GM13976 (cell line): Measurements from ENCODE around the gene NOLC1.

Source experiments
- DNase-seq: peaks from one replicate; pipeline ENCODE4 v3.0.0; 2012; ENCODE audit warnings: low spot score
- in situ Hi-C: fragments of 300-500 bp; cut with MboI; formaldehyde crosslinking; loops from one replicate; pipeline ENCODE4 v1.12.0; 2022; ENCODE audit warnings: low sequenced_read_pairs, mixed read lengths, inconsistent platforms; ENCODE audit not compliant: unreplicated experiment
- TF ChIP-seq, protein P1 (sequence below): IDR thresholded peaks from 2 replicates; pipeline ENCODE4 v1.5.1; 2012; ENCODE audit warnings: borderline replicate concordance, mild to moderate bottlenecking; ENCODE audit not compliant: insufficient read depth; ENCODE audit errors: extremely low read depth, missing control alignments, control extremely low read depth

Gene NOLC1

GRCh38 chr10:102117391-102118159 is 34.6 kb upstream of the NOLC1 start:
- TF ChIP-seq, protein P1, sequence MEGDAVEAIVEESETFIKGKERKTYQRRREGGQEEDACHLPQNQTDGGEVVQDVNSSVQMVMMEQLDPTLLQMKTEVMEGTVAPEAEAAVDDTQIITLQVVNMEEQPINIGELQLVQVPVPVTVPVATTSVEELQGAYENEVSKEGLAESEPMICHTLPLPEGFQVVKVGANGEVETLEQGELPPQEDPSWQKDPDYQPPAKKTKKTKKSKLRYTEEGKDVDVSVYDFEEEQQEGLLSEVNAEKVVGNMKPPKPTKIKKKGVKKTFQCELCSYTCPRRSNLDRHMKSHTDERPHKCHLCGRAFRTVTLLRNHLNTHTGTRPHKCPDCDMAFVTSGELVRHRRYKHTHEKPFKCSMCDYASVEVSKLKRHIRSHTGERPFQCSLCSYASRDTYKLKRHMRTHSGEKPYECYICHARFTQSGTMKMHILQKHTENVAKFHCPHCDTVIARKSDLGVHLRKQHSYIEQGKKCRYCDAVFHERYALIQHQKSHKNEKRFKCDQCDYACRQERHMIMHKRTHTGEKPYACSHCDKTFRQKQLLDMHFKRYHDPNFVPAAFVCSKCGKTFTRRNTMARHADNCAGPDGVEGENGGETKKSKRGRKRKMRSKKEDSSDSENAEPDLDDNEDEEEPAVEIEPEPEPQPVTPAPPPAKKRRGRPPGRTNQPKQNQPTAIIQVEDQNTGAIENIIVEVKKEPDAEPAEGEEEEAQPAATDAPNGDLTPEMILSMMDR: no peak
- in situ Hi-C loops: no loop called here
- DNase-seq: peak; percentile 69

DNA sequence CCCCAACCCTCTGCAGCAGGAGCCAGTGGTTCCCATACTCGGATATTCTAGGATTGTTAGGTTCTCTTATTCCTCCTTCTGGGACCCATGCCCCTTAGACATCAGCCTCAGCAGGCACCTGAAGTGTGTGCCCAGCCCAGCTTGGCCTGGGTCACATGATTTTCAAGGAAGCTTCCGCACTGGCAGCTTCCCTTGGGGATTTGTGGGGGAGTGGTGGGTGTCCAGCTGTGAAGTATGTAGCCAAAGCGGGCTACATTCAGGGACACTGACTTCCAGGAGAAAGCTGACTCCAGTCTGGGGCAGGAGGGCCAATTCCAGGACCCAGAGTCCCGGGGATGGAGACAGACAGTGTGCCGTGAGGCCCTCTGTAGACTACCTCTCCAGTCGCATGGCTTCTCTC is 33.3 kb upstream of the NOLC1 start:
- in situ Hi-C loops: no loop called here
- TF ChIP-seq, protein P1: no peak
- no peak for DNase-seq

GRCh38 chr10:102119417-102120141 is 32.6 kb upstream of the NOLC1 start:
- DNase-seq: peak; percentile 87
- in situ Hi-C loops: no loop called here
- TF ChIP-seq, protein P1: no peak

DNA sequence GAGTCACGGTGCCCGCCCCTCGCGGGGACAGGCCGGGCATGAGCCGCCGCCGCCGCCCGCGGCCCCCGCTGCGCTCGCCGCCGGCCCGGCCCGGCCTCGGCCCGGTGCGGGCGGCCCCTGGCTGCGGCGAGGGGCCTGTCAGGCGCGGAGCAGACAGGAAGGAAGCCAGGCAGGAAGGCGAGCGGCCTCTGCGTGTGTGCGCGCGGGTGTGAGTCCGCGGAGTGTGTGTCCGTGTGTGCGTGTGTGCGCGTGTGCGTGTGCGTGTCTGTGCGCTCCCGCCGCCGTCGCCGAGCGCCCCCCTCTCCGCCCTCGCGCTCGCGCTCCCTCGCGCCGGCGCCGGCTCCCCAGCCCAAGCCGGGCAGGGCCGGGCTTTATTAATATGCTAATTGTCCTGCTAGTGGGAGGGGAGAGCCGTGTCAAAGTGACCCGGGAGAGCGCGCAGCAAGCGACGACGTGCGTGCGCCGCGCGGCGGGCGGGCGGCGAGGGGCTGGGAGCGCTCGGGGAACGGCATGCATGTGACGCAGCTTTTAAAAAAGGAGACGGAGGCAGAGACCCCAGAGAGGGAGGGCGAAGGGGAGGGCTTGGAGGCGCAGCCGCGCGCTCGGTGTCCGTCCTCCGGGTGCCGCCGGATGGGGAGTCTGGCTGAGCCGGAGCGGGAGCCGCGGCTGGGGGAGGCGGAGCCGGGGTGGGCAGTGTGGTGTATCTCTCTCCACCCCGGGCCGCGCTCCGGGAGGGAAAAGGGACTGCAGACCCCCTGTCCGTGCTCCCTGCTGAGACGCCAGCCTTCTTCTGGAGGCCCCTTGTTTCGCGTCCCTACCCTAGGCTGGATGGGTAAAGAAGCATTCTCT is 31.8 kb upstream of the NOLC1 start, which contains the start of gene LDB1:
TSS of gene LDB1 (minus strand) at position 227 of the 849 bp plus-strand sequence. CDS start 258 bp downstream, outside the sequence.
- TF ChIP-seq, protein P1: peak; percentile 13
- in situ Hi-C loops: no loop called here
- peak; percentile 90 for DNase-seq

DNA sequence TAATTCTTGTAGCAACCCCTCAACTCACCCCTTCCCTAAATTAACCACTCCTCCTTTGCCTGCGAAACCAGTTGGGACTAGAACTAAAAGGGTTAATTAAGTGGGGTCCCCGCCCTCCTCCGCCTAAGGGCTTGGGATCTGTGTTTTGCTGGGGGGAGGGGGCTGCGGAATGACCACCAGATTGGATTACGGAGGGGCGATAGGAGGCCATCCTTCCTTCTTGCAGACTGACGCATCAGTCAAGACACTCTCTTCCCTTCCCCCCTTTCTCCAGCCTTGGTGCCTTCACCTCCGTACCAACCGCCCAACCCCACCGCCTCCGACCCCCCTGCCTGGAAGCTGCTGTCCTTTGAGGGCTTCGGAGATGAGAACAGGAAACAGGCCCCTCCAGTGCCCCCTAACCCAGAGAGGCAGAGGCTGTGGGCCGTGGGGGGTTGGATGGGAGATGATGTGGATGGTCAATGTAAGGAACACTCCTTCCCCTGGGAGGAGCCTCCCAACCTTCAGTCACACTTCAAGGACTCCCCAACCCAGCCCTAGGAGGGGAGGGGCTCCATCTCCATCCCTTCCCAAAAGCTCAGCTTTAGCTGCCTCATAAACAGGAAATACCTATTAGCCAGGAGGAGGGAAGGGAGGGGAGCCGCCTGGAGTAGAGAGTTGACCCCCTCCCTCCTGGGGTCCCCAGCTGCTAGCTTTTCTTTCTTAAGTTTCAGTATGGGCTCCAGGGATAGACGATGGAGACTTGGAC is 31.0 kb upstream of the NOLC1 start:
- DNase-seq: no peak
- in situ Hi-C loops: no loop called here
- TF ChIP-seq, protein P1: no peak
